HG03196 (cell line): ENCODE data around the gene CREG2.

Source experiments
- ATAC-seq: cut with Tn5 transposase; IDR thresholded peaks from one replicate; pipeline ENCODE4 v1.9.1; 2021; ENCODE audit not compliant: unreplicated experiment

CREG2 gene

GRCh38 chr2:101387151-101387834 lies at the start of gene CREG2:
CREG2 (minus strand) TSS chr2:101387503; CDS start chr2:101387457, 46 bp downstream.
- no peak for ATAC-seq

GRCh38 chr2:101435001-101435862 lies 47.9 kb upstream of the CREG2 start:
- ATAC-seq, result no peak

- no peak for ATAC-seq
Measured at GRCh38 chr2:101433465-101433864, 46.2 kb upstream of the CREG2 start.

GRCh38 chr2:101432411-101433181 lies 45.3 kb upstream of the CREG2 start:
- no peak for ATAC-seq

GRCh38 chr2:101431486-101431885 lies 44.2 kb upstream of the CREG2 start:
- no peak for ATAC-seq

GRCh38 chr2:101430156-101430555 lies 42.9 kb upstream of the CREG2 start:
- ATAC-seq, result no peak

GRCh38 chr2:101429453-101429852 lies 42.1 kb upstream of the CREG2 start:
- no peak for ATAC-seq

GRCh38 chr2:101428422-101429176 lies 41.3 kb upstream of the CREG2 start:
- no peak for ATAC-seq

GRCh38 chr2:101427743-101428142 lies 40.4 kb upstream of the CREG2 start:
- no peak for ATAC-seq

- no peak for ATAC-seq
Measured at GRCh38 chr2:101427240-101427639, 39.9 kb upstream of the CREG2 start.

GRCh38 chr2:101426822-101427221 lies 39.5 kb upstream of the CREG2 start:
- no peak for ATAC-seq

- no peak for ATAC-seq
Measured at GRCh38 chr2:101420623-101421022, 33.3 kb upstream of the CREG2 start.

GRCh38 chr2:101419096-101419663 lies 31.9 kb upstream of the CREG2 start:
- no peak for ATAC-seq

- ATAC-seq, result no peak
Measured at GRCh38 chr2:101418460-101419095, 31.3 kb upstream of the CREG2 start.

GRCh38 chr2:101416609-101417008 lies 29.3 kb upstream of the CREG2 start:
- ATAC-seq, result no peak

- ATAC-seq, result no peak
Measured at GRCh38 chr2:101415884-101416283, 28.6 kb upstream of the CREG2 start.

- ATAC-seq, result no peak
Measured at GRCh38 chr2:101415220-101415619, 27.9 kb upstream of the CREG2 start.

GRCh38 chr2:101412092-101412694 lies 24.9 kb upstream of the CREG2 start:
- no peak for ATAC-seq

GRCh38 chr2:101410746-101411145 lies 23.4 kb upstream of the CREG2 start:
- no peak for ATAC-seq

- no peak for ATAC-seq
Measured at GRCh38 chr2:101410114-101410513, 22.8 kb upstream of the CREG2 start.
